K562 (cell line): ENCODE data around the gene SPATA31D1.

Experiments used
- ARHGAP35 ChIP-seq: fragments of 450-650 bp; IDR thresholded peaks from 2 replicates; pipeline ENCODE4 v1.6.1; 2018; ENCODE audit not compliant: partially characterized antibody
- FOXP1 ChIP-seq: sonication (generic); formaldehyde crosslinking; IDR thresholded peaks from 2 replicates; pipeline ENCODE4 v1.8.0; 2022; ENCODE audit warnings: mild to moderate bottlenecking, missing genetic modification reagents
- HLTF ChIP-seq: fragments of 450-650 bp; IDR thresholded peaks from 2 replicates; pipeline ENCODE4 v1.6.1; 2016
- MAFK ChIP-seq: IDR thresholded peaks from 2 replicates; pipeline ENCODE4 v1.6.1; 2011; ENCODE audit warnings: low read length, improper control_type of control experiment
- POLR2A ChIP-seq: fragments of 450-650 bp; conservative IDR thresholded peaks from 2 replicates; pipeline ENCODE4 v1.6.1; 2016
- RAD21 ChIP-seq, 2 experiments: fragments of 250-450 bp in 1 of 2; fragments of 450-650 bp in 1 of 2; sonication (Bioruptor Pico) in 1 of 2; formaldehyde crosslinking in 1 of 2; IDR thresholded peaks in 1 of 2; conservative IDR thresholded peaks in 1 of 2; 2 replicates each; pipeline versions ENCODE4 v1.4.0 to v1.8.0; 2020 to 2022; ENCODE audit warnings: mild to moderate bottlenecking in 2 of 2, moderate library complexity in 1 of 2
- SIN3B ChIP-seq: fragments of 450-650 bp; IDR thresholded peaks from 2 replicates; pipeline ENCODE4 v1.6.1; 2017; ENCODE audit warnings: low read depth, mild to moderate bottlenecking, moderate library complexity
- SRF ChIP-seq, 2 experiments: fragments of 250-450, 450-650 bp in 1 of 2; sonication (Bioruptor Pico) in 1 of 2; sonication (generic) in 1 of 2; formaldehyde crosslinking; IDR thresholded peaks; 2 replicates each; pipeline versions ENCODE4 v1.5.0 to v1.5.1; 2020 to 2022; ENCODE audit warnings: mild to moderate bottlenecking in 1 of 2, missing genetic modification reagents in 1 of 2
- ZNF778 ChIP-seq: fragments of 450-650 bp; formaldehyde crosslinking; IDR thresholded peaks from 2 replicates; pipeline ENCODE4 v1.4.0; 2020; ENCODE audit warnings: mild to moderate bottlenecking, moderate library complexity
- TF ChIP-seq, protein P1 (sequence below): fragments of 200-800 bp; sonication (Bioruptor generic); IDR thresholded peaks from 2 replicates; pipeline ENCODE4 v1.6.1; 2016; ENCODE audit warnings: missing genetic modification characterization, missing compliant biosample characterization
- TF ChIP-seq, protein P2 (sequence below), 3 experiments: fragments of 200-800 bp in 1 of 3; fragments of 250-450 bp in 1 of 3; fragments of 450-650 bp in 1 of 3; sonication (Bioruptor Pico) in 1 of 3; sonication (Bioruptor generic) in 1 of 3; formaldehyde crosslinking in 1 of 3; IDR thresholded peaks; 2 replicates each; pipeline versions ENCODE4 v1.6.1 to v1.8.0; 2016 to 2022; ENCODE audit warnings: mild to moderate bottlenecking in 2 of 3, missing genetic modification characterization in 2 of 3, missing compliant biosample characterization in 1 of 3, moderate library complexity in 1 of 3
- TF ChIP-seq, protein P3 (sequence below), 3 experiments: IDR thresholded peaks in 2 of 3; conservative IDR thresholded peaks in 1 of 3; 2 replicates each; pipeline ENCODE4 v1.5.1; 2011 to 2012; ENCODE audit warnings: low read length in 3 of 3, mild to moderate bottlenecking in 3 of 3, control low read depth in 2 of 3, improper control_type of control experiment in 1 of 3, inconsistent platforms in 1 of 3, low read depth in 1 of 3, mixed read lengths in 1 of 3, moderate library complexity in 1 of 3; ENCODE audit not compliant: insufficient read depth in 2 of 3

DNA sequence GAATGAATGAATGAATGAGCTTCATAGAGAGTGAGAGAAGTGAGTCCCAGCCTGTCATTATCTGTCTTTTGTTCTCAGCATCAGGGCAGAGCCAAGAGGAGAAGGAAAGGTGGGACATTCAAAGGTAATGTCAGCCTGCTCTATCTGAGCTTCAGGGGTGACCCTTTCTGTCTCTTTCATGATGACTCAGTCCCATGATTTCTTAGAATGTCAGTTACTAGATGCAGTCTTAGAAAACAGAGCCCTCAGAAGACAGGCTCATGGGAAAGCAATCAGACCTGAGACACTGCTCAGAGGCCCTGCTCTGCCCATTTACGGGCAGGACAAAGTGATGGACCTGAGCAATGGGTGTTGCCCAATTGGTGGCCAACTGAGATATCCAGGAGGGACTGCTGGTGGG, 1.1 kb downstream of the SPATA31D1 start:
- no peak for TF ChIP-seq FOXP1
- TF ChIP-seq ARHGAP35, result no peak
- no peak for TF ChIP-seq POLR2A
- TF ChIP-seq, protein P1, sequence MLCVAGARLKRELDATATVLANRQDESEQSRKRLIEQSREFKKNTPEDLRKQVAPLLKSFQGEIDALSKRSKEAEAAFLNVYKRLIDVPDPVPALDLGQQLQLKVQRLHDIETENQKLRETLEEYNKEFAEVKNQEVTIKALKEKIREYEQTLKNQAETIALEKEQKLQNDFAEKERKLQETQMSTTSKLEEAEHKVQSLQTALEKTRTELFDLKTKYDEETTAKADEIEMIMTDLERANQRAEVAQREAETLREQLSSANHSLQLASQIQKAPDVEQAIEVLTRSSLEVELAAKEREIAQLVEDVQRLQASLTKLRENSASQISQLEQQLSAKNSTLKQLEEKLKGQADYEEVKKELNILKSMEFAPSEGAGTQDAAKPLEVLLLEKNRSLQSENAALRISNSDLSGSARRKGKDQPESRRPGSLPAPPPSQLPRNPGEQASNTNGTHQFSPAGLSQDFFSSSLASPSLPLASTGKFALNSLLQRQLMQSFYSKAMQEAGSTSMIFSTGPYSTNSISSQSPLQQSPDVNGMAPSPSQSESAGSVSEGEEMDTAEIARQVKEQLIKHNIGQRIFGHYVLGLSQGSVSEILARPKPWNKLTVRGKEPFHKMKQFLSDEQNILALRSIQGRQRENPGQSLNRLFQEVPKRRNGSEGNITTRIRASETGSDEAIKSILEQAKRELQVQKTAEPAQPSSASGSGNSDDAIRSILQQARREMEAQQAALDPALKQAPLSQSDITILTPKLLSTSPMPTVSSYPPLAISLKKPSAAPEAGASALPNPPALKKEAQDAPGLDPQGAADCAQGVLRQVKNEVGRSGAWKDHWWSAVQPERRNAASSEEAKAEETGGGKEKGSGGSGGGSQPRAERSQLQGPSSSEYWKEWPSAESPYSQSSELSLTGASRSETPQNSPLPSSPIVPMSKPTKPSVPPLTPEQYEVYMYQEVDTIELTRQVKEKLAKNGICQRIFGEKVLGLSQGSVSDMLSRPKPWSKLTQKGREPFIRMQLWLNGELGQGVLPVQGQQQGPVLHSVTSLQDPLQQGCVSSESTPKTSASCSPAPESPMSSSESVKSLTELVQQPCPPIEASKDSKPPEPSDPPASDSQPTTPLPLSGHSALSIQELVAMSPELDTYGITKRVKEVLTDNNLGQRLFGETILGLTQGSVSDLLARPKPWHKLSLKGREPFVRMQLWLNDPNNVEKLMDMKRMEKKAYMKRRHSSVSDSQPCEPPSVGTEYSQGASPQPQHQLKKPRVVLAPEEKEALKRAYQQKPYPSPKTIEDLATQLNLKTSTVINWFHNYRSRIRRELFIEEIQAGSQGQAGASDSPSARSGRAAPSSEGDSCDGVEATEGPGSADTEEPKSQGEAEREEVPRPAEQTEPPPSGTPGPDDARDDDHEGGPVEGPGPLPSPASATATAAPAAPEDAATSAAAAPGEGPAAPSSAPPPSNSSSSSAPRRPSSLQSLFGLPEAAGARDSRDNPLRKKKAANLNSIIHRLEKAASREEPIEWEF (CRISPR knock-in tag), result no peak
- no peak for TF ChIP-seq HLTF
- TF ChIP-seq, protein P2, sequence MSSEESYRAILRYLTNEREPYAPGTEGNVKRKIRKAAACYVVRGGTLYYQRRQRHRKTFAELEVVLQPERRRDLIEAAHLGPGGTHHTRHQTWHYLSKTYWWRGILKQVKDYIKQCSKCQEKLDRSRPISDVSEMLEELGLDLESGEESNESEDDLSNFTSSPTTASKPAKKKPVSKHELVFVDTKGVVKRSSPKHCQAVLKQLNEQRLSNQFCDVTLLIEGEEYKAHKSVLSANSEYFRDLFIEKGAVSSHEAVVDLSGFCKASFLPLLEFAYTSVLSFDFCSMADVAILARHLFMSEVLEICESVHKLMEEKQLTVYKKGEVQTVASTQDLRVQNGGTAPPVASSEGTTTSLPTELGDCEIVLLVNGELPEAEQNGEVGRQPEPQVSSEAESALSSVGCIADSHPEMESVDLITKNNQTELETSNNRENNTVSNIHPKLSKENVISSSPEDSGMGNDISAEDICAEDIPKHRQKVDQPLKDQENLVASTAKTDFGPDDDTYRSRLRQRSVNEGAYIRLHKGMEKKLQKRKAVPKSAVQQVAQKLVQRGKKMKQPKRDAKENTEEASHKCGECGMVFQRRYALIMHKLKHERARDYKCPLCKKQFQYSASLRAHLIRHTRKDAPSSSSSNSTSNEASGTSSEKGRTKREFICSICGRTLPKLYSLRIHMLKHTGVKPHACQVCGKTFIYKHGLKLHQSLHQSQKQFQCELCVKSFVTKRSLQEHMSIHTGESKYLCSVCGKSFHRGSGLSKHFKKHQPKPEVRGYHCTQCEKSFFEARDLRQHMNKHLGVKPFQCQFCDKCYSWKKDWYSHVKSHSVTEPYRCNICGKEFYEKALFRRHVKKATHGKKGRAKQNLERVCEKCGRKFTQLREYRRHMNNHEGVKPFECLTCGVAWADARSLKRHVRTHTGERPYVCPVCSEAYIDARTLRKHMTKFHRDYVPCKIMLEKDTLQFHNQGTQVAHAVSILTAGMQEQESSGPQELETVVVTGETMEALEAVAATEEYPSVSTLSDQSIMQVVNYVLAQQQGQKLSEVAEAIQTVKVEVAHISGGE (CRISPR knock-in tag; IDR thresholded peaks at IDR 0.05), result no peak
- TF ChIP-seq, protein P3, sequence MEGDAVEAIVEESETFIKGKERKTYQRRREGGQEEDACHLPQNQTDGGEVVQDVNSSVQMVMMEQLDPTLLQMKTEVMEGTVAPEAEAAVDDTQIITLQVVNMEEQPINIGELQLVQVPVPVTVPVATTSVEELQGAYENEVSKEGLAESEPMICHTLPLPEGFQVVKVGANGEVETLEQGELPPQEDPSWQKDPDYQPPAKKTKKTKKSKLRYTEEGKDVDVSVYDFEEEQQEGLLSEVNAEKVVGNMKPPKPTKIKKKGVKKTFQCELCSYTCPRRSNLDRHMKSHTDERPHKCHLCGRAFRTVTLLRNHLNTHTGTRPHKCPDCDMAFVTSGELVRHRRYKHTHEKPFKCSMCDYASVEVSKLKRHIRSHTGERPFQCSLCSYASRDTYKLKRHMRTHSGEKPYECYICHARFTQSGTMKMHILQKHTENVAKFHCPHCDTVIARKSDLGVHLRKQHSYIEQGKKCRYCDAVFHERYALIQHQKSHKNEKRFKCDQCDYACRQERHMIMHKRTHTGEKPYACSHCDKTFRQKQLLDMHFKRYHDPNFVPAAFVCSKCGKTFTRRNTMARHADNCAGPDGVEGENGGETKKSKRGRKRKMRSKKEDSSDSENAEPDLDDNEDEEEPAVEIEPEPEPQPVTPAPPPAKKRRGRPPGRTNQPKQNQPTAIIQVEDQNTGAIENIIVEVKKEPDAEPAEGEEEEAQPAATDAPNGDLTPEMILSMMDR (IDR thresholded peaks at IDR 0.05 in 2 of 3, conservative IDR thresholded peaks at IDR 0.05 in 1 of 3; ENCODE audit: insufficient read depth in 2 of 3, low read depth in 1 of 3, low read length in 3 of 3), result no peak
- no peak for TF ChIP-seq SRF (CRISPR knock-in tag; IDR thresholded peaks at IDR 0.05)
- no peak for TF ChIP-seq MAFK
- TF ChIP-seq SIN3B, result no peak
- no peak for TF ChIP-seq RAD21 (CRISPR knock-in tag; conservative IDR thresholded peaks at IDR 0.05 in 1 of 2, IDR thresholded peaks at IDR 0.05 in 1 of 2)
- TF ChIP-seq ZNF778, result no peak
